ENCODE measurements around the gene CPEB4. TPM values are rescaled to one million over a fixed set of nuclear protein-coding genes. Genes with fewer than 3 reads are reported as not detected.

The CPEB4 gene
- total RNA-seq, 1 experiment from 2014 or later, result 8.7 TPM

GRCh38 chr5:173981185-173981761 is 93.1 kb downstream of the CPEB4 start:
- Histone ChIP-seq H3K27ac (ENCODE audit: insufficient read length, low read depth, low read length) (no peak overlapping the region), H4K20me1 (ENCODE audit: control insufficient read depth, insufficient read depth, insufficient read length) (no peaks in the 10 kb centered on the region), H3K23ac (ENCODE audit: insufficient read length, low read depth, low read length) (no peak overlapping the region), H3K9me3 (ENCODE audit: control insufficient read depth, low read depth, low read length) (no peaks in the 10 kb centered on the region), H2AK5ac (ENCODE audit: insufficient read length, low read length) (no peak overlapping the region), H4K91ac (ENCODE audit: insufficient read length, low read depth, low read length) (no peak overlapping the region), H3K56ac (ENCODE audit: insufficient read length, low read depth, low read length) (no peak overlapping the region), H2BK15ac (ENCODE audit: low read depth, low read length) (no peak overlapping the region), H3K4me2 (ENCODE audit: insufficient read depth, insufficient read length, low read length) (no peak overlapping the region), H3K79me1 (ENCODE audit: insufficient read depth, low read depth, low read length, poor library complexity, severe bottlenecking) (no peaks in the 10 kb centered on the region), H4K8ac (replicated peaks; ENCODE audit: insufficient read length, low read depth, low read length) (no peak overlapping the region), H3K14ac (ENCODE audit: insufficient read depth, low read length) (0 out of 2 replicates have a peak overlapping the region, but pooled peaks have one; percentile 1), H2BK20ac (ENCODE audit: low read depth, low read length, poor library complexity, severe bottlenecking) (no peak overlapping the region), H2BK12ac (ENCODE audit: insufficient read length, low read depth, low read length) (no peak overlapping the region), H3K9ac (ENCODE audit: extremely low read depth, insufficient read length, low read length) (no peak overlapping the region), H2AFZ (ENCODE audit: low read length) (no peak overlapping the region), H3K4me1 (ENCODE audit: insufficient read depth, low read length) (no peaks in the 10 kb centered on the region; the same call in 1 of the 2 replicates), H2BK120ac (ENCODE audit: low read depth, low read length, poor library complexity, severe bottlenecking) (no peak overlapping the region), H2BK5ac (ENCODE audit: insufficient read length, low read length) (no peak overlapping the region), H3K79me2 (ENCODE audit: insufficient read depth, low read length) (no peaks in the 10 kb centered on the region), H3K23me2 (ENCODE audit: insufficient read length, low read depth, low read length, poor library complexity, severe bottlenecking) (no peaks in the 10 kb centered on the region), H3K18ac (ENCODE audit: insufficient read length, low read depth, low read length) (no peak overlapping the region), H4K5ac (ENCODE audit: insufficient read length, low read depth, low read length) (no peak overlapping the region), H3K27me3 (ENCODE audit: insufficient read depth, low read length) (no peaks in the 10 kb centered on the region), H3T11ph (ENCODE audit: low read length) (no peak overlapping the region), H3K4ac (ENCODE audit: low read depth, low read length) (no peak overlapping the region)
- WGBS (ENCODE audit: extremely low coverage, insufficient read length, low lambda C conversion rate), result no CpG with 5 or more reads among the region's 5 CpGs
- peaks cover 2% of the 10 kb centered on the region; the same call in 1 of the 2 replicates for H3K27me3 Mint-ChIP-seq (ENCODE audit: low read depth)
- H3K4me1 Mint-ChIP-seq, result peaks cover 14 to 21% of the 10 kb centered on the region in 2 experiments
- H3K27ac Mint-ChIP-seq, result peak overlapping the region; percentile 9 to 77 (median 72); a peak in 4 of 7 replicates
- H3K4me3 Mint-ChIP-seq, result no peak overlapping the region
- peaks cover 3 to 21% (median 8%) of the 10 kb centered on the region in 3 experiments; a peak in 6 of 7 replicates for H3K36me3 Mint-ChIP-seq (ENCODE audit: insufficient read depth in 1 of 3, low read depth in 3 of 3)
- no peak for DNase-seq
- peaks cover 20 to 33% of the 10 kb centered on the region in 2 experiments for H3K9me3 Mint-ChIP-seq
- no peak for TF ChIP-seq CTCF (conservative IDR thresholded peaks at IDR 0.05)

All from H9 (cell line).